ENCODE measurements around the gene OSBPL7. TPM values are rescaled to one million over a fixed set of nuclear protein-coding genes. Genes with fewer than 3 reads are reported as not detected.

The OSBPL7 gene
- total and polyA plus RNA-seq, 2 experiments from 2014 or later = 12.1 to 20.5 TPM

DNA sequence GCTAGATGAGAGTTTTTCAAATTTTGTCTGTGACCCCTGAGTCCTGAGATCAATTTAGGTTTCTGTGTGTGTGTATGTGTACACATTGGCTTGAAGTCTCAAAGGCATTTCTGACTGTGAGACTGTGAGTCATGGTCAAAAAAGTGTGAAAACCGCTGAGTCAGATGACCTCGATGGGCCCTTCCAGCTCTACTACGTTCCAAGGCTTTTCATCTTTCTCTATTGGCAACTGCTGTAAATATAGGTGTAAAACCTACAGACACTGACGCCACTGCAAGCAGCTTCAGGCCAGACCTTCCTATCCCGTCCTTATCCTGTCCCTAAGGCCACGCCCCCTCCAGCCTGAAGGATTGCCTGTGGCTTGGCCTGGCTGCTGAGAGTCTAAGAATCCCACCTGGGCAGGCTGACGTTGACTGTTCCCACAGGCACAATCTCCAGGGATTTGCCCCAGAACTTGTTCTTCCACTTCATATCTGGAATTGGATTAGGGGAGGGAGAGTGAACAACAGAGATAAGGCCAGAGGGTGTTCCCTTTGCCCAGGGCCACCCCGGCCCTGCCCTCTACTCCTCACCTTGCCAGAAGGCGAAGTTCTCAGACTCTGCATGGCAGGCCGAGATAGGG lies 11.3 kb downstream of the OSBPL7 start:
- H3K9me3 ChIP-seq (ENCODE audit: low read depth) = no peaks in the 10 kb centered on the region
- DNase-seq (ENCODE audit: low read depth in 1 of 2, low spot score in 1 of 2) = peak; percentile 28 to 87
- no peak overlapping the region for H3K27ac ChIP-seq
- peaks cover 7% of the 10 kb centered on the region for H3K4me1 ChIP-seq (ENCODE audit: low read depth)
- no peak overlapping the region for H3K4me3 ChIP-seq
- no peaks in the 10 kb centered on the region for H3K27me3 ChIP-seq
- TF ChIP-seq, protein P1, sequence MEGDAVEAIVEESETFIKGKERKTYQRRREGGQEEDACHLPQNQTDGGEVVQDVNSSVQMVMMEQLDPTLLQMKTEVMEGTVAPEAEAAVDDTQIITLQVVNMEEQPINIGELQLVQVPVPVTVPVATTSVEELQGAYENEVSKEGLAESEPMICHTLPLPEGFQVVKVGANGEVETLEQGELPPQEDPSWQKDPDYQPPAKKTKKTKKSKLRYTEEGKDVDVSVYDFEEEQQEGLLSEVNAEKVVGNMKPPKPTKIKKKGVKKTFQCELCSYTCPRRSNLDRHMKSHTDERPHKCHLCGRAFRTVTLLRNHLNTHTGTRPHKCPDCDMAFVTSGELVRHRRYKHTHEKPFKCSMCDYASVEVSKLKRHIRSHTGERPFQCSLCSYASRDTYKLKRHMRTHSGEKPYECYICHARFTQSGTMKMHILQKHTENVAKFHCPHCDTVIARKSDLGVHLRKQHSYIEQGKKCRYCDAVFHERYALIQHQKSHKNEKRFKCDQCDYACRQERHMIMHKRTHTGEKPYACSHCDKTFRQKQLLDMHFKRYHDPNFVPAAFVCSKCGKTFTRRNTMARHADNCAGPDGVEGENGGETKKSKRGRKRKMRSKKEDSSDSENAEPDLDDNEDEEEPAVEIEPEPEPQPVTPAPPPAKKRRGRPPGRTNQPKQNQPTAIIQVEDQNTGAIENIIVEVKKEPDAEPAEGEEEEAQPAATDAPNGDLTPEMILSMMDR (IDR thresholded peaks at IDR 0.05; ENCODE audit: low read depth, low read length) = no peak
- no peaks in the 10 kb centered on the region for H3K36me3 ChIP-seq

DNA sequence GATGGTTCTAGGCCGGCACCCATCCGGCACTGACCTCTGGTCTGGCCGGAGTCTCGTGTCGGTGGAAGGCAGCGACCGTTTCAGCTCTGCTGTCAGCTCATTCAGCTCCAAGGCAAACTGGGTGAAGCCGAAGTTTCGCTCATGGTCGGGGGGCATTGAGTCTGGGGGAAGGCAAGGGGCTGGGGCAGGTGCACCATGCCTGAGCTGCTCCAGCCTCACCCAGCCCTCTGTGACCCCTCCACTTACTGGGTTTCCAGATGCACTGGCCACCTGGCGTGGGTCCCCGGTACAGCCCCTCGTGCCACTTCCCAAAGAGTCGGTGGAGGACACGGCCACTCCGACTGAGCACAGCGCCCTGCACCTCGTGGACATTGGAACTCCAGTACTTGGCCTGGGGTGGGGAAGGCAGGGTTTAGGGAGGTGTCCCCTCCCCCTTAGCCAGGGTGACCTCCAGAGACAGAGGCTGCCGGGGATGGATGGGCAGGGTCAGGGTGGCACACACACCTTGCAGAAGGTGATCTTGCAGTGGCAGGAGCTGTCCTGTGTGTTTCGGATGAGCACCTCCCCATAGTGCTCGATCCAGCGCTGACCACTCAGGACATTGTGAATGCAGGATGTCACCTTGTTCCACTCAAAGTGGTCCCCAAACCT lies 12.6 kb downstream of the OSBPL7 start:
- no peak overlapping the region for H3K4me3 ChIP-seq
- H3K27ac ChIP-seq = no peak overlapping the region
- peaks cover 16% of the 10 kb centered on the region for H3K4me1 ChIP-seq (ENCODE audit: low read depth)
- H3K9me3 ChIP-seq (ENCODE audit: low read depth) = no peaks in the 10 kb centered on the region
- TF ChIP-seq, protein P1 (IDR thresholded peaks at IDR 0.05; ENCODE audit: low read depth, low read length) = no peak
- no peak for DNase-seq (ENCODE audit: low read depth in 1 of 2, low spot score in 1 of 2)
- H3K36me3 ChIP-seq = no peaks in the 10 kb centered on the region
- H3K27me3 ChIP-seq = no peaks in the 10 kb centered on the region

GRCh38 chr17:47808036-47808829 lies 13.4 kb downstream of the OSBPL7 start:
- no peaks in the 10 kb centered on the region for H3K36me3 ChIP-seq
- no peak overlapping the region for H3K4me3 ChIP-seq
- H3K4me1 ChIP-seq (ENCODE audit: low read depth) = peaks cover 16% of the 10 kb centered on the region
- TF ChIP-seq, protein P1 (IDR thresholded peaks at IDR 0.05; ENCODE audit: low read depth, low read length) = no peak
- H3K27ac ChIP-seq = no peak overlapping the region
- H3K27me3 ChIP-seq = no peaks in the 10 kb centered on the region
- H3K9me3 ChIP-seq (ENCODE audit: low read depth) = no peaks in the 10 kb centered on the region
- no peak for DNase-seq (ENCODE audit: low read depth in 1 of 2, low spot score in 1 of 2)

DNA sequence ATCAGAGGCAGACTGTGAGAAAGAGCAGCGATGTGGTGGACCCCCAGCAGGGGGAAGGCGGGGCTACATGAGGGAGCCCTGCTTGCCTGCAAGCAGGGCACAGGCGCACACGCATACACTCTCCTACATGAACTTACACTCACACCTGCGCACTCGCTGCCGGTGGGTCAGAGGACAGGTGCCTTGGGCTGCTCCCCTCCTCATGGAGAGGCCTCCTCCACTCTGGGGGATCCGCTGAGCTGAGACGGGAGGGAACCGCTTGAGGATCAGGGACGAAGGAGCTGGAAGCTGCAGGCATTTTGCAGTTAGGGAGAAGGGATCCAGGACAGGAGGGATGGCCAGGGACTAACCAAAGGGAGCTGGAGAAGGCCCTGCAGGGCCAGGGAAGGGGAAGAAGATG lies 14.2 kb downstream of the OSBPL7 start:
- H3K4me3 ChIP-seq = no peak overlapping the region
- no peaks in the 10 kb centered on the region for H3K9me3 ChIP-seq (ENCODE audit: low read depth)
- H3K36me3 ChIP-seq = no peaks in the 10 kb centered on the region
- TF ChIP-seq, protein P1 (IDR thresholded peaks at IDR 0.05; ENCODE audit: low read depth, low read length) = no peak
- H3K4me1 ChIP-seq (ENCODE audit: low read depth) = peaks cover 16% of the 10 kb centered on the region
- no peaks in the 10 kb centered on the region for H3K27me3 ChIP-seq
- no peak overlapping the region for H3K27ac ChIP-seq
- no peak for DNase-seq (ENCODE audit: low read depth in 1 of 2, low spot score in 1 of 2)

- H3K27ac ChIP-seq = no peak overlapping the region
- no peaks in the 10 kb centered on the region for H3K27me3 ChIP-seq
- peaks cover 16% of the 10 kb centered on the region for H3K4me1 ChIP-seq (ENCODE audit: low read depth)
- H3K36me3 ChIP-seq = no peaks in the 10 kb centered on the region
- no peak for DNase-seq (ENCODE audit: low read depth in 1 of 2, low spot score in 1 of 2)
- TF ChIP-seq, protein P1 (IDR thresholded peaks at IDR 0.05; ENCODE audit: low read depth, low read length) = no peak
- H3K4me3 ChIP-seq = no peak overlapping the region
- H3K9me3 ChIP-seq (ENCODE audit: low read depth) = no peaks in the 10 kb centered on the region
Measured at GRCh38 chr17:47806913-47807255, 14.7 kb downstream of the OSBPL7 start.
